GM18520 (cell line): ENCODE data around the gene HNRNPR.
"Not testable (repeated sequence)": the region's sequence is repeated elsewhere in the genome, so short reads cannot be mapped to it uniquely, and the experiment has no call there.

Experiments used
- ATAC-seq: cut with Tn5 transposase; IDR thresholded peaks from one replicate; pipeline ENCODE4 v1.9.1; 2021; ENCODE audit not compliant: unreplicated experiment

Gene HNRNPR

DNA sequence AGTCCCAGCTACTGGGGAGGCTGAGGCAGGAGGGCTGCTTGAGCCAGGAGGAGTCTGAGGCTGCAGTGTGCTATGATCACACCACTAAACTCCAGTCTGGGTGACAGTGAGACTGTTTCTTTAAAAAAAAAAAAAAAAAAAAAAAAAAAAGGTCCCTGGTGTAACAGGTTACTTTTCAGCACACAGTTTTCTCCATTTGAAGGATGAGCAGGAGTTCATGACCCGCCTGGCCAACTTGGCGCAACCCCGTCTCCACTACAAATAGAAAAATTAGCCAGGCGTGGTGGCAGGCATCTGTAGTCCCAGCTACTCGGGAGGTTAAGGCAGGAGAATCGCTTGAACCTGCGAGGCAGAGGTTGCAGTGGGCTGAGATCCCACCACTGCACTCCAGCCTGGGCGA, 12.4 kb downstream of the HNRNPR start:
- ATAC-seq: no peak

DNA sequence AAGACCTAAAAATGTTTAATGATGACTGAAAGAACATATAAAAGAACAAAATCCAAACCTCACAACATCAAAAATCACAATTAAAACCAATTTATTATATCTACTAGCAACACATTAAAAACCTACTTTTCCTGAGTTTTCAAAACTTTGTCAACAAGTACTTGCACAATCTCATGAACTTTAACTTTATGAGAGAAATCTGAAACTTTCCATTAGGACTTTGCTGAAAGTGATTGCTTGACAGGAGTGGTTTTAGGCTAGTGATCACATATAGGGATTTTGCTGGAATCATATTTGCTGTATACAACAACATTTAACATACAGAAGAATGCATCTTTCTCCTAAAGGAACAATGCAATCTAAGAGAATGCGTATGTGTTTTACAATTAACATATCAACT, 13.2 kb downstream of the HNRNPR start:
- no peak for ATAC-seq

DNA sequence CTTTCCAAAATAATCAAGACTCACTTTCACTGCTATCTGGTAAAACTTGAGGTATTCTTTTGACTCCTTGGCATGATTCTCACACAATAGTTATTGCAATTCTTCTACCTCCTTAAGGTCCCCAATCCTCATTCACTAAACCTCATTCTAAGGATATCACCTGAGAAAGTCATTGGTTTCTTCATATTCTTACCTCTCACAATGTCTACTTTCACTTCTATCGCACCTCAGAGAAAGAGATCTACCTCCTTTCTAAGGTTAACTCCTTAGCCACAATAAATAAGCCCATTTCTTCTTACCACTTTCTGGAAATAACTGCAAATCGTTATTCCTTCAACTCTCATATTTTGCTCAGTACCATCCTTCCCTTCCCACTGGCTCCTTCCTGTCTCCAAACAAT, 18.7 kb downstream of the HNRNPR start:
- no peak for ATAC-seq

DNA sequence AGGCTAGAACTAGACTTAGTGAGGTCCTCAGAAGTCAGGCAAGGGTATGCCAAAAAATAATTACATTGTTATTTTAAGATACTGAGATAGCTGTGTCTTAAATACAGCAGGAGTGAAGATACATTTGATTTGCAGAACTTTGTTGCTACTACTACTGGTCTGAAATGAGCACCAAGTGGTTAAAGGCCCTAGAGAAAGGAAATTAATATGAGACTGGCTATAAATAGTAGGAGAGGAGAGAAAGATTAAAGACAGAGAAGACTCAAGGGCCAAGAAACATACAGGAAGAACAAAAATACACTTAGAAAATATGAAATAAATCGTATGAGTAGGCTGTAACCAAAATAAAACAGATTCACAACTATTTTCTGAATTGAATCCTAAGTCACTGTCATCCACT, 21.3 kb downstream of the HNRNPR start:
- no peak for ATAC-seq

DNA sequence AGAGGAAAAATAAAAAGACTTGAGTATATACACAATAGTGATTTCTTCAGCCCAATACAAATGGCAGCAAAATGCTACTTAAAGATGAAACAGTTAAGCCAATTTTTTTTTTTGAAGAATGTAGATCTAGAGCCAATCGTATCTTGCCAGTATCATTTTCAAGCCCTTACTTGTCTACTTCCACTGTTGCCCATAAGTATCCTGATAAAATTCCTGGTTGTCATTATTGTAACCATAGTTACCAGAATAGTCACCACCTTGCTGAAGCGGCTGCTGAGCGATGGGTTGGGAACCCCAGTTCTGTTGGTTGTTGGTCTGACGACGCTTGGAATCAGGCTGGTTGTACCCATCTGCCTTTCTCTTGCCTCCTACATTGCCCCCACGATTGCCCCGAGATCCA, 33.8 kb downstream of the HNRNPR start:
- not testable (repeated sequence) for ATAC-seq

DNA sequence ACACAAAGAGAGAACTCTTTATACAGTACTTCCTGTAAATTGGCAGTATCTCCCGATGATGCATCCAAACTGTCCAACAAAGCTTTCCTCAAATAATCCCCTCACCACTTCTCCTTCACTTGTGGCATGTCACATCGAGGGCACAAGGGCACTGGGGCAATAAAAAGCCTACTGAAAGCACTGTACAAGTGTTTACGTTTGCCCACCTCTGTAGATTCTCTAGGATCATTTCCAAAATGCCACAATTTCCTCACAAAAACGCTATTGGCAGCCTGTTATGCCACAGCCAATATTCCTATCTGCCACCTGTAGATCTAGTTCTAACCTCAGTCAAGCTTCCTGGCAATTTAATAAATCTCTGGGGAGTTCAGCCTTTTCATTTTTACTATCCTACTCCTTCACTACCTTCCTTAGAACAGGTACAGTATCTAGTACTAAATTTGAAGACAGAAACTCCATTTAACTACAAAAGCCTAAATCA, 39.9 kb downstream of the HNRNPR start:
- ATAC-seq: no peak

DNA sequence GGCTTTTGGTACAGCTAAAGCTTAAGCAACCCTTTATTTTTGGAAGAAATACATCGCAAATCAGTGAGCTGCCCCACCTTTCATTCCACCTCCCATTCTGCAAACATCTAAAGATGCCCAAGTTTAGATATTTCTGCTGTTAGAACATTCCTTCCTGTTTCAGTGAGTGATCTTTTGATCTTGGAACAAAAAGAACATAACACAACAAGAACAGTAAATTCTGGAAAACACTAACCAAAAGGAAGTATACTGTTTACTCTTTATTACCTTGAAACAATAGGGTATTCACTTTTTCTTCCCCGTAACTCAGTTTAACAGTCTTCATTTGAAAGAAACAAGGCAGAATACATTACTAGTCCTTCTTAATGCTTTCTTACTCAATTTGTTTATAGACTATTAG, 40.6 kb downstream of the HNRNPR start:
- ATAC-seq: no peak

DNA sequence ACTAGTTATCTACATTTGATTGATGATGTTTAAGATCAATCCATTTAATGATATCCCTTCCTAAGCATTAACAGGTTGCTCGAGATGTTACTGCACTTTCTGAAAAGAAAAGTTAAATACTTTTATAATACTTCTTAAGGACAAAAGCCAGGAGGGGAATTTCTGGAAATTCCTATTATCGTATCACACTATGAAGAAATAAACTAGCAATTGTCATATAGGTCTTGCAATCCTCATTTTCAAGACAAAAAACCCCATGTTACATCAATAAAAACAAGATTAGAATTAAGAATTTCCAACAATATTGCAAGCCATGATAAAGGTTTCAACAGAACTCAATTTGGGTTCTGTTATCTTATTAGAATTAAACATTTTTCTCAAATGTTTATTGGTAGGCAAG, 47.2 kb downstream of the HNRNPR start:
- no peak for ATAC-seq

DNA sequence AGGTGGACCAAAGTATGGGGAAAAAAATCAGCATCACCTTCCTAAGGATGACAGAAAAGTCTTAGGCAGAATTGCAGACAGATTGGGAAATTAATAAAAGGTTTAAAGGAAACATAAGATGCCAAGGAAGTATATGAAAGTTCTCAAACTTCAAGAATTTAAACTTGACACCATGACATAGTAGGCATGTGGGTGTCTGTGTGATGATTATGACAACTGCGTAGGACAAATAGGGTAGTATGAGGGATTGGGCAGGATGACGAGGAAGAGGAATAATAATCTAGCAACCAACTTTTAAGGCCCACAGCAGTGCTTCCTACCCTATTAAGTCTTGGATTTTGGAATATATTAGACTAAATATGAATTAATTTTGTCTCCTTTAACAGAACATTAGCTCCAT, 52.4 kb downstream of the HNRNPR start:
- ATAC-seq: no peak

DNA sequence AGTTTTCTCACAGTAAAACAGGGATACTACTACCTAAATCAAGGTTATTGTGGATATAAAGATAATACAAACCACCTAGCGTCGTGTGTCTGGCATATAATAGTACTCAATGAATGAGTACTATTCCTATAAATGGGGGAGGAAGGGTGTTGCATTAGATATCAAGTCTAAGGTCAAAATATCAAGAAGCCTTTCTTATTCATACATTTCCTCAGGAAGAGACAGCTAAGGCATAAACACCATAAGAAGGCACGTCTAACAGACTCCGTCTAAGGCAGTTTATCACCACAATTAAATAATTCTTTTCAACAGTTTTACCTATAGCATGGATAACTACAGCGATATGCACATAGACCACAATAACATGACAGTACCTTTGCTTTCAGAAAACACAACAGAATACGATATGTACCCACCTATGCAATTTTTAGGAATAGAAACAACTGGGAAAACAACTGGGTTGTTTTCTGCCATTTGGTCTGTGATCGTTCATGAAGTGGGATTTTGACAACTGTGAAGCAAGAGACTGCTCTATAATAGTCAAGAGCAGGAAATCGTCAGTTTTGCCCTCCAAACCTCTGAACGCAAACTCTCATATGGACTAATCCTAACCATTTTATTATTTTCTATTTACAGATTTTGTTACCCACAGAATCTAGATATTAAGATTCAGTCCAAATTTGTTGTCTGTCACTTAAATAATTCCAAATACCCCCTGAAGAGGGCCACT, 53.1 kb downstream of the HNRNPR start:
- no peak for ATAC-seq

DNA sequence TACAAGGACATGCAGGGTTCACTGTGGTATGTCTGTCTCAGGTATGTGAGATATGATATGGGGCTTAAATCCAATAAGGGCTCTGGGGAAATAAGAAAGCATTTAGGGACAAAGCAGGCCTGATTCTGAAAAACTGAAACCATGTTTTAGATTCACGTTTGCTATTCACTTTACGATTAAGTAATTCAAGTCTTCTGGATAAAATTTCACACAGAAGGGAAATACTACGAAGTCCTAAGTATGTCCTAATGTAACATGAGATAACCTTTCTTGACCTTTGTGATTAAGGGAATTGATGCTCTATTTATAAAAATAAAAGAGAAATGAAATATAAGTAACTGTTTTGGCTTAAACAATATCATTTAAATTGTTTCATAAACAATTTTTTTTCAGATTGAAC, 55.4 kb downstream of the HNRNPR start:
- no peak for ATAC-seq

DNA sequence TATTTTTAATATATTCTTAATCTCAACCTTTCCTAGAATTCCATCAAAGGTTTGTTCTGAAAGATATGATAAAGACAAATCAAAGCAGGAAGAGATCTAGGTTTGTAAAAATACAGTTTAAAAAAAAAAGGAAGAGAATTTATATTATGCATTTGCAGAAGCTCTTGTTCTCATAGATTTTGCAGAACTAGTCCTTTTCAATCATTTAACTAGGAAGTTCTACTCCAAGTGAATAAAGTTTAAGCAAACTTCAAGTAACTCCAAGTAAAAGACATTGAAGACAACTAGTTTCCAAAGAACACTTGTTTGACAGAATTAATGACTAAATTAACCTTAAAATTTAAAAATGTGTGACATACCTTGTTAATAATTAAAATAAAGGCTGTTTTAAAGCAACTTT, 55.9 kb downstream of the HNRNPR start:
- no peak for ATAC-seq

DNA sequence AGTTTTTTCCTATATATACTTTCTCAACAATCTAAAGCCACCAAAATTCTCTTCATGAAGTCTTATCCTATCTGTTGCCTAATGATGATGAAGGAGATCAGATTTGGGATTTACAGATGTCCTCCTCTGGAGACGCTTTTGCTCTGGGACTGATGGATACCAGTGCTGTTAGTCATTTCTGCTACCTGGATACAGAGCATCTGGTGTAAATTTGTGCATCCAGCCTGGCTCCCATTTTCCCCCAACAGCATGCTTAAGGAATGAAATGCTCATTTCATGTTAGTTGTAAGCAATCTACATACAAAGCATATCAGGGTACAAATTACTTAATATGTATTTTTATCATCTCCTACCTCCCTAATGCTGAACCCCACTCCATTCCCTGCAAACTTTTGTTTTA, 57.7 kb downstream of the HNRNPR start:
- ATAC-seq: no peak

DNA sequence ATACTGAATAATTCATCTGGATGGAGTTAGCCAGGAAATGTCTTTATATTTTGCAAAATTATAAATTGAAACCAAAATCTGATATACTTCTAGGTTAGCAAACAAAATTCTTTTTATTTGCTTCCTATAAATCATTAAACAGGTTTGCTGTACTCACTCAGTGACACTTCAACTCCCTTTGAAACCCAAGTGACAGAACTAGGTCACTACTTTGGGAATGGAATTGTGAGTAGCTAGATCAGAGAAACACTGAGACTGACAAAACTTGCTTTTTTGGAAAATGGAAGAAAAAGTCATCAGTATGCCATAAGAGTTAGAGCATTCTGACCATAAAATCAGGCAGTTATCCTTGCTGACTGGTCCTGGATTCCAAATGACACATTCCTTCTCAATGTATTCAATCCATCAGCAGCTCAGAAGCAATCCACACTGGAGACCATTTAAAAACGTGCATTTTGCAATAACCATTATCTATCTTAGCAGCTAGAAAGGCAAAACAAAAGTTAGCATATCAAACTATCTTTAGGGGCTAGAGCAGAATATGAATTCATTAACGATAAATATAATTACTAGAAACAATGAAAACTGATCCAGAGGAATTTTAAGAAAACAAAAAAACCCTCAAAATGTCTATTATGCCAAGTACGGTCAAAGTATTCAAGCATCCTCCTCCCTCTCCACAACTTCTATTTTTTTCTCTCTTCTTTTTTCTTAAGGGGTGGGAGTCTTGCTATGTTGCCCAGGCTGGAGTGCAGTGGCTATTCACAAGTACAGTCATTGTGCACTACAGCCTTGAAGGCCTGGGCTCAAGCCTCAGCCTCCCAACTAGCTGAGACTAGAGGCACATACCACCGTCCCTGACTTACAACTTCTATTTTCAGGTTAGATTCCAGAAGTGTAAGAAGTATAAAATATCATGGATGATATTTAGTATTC, 60.1 kb downstream of the HNRNPR start:
- no peak for ATAC-seq

DNA sequence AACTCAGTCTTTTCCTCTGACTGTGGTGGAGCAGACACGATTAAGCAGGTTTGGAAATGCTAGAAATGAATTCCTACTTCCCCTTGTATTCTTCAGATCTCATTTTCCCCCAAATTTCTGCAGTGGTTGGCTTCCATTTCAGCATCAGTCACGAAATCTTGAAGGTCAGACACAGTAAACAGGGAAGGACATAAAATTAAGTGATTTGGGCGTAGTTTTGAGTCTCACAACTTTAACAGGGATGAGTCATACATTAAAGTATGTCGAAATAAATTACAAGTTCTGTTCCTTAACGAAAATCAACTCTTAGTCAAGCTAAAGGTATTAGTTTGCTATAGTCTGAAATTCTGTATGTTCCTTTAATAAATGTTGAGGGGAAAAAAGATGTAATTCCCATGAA, 61.1 kb downstream of the HNRNPR start:
- no peak for ATAC-seq

DNA sequence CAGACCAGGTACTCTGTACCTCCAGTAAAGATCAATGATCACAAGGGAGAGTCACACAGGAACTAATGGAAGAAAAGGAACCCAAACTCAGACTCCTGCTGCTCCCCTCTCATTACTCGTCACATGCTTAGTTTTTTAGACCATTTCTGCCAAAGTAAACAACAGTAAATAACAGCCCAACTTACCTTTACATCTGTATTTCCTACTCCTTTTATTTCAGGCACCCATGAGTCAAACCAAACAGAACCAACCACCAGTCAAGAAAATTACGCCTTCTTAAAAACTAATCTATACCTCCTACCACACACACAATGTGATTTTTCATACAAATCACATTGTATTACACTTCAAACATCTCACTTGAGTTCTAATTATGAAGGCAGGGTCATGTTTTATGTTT, 65.4 kb downstream of the HNRNPR start:
- no peak for ATAC-seq

DNA sequence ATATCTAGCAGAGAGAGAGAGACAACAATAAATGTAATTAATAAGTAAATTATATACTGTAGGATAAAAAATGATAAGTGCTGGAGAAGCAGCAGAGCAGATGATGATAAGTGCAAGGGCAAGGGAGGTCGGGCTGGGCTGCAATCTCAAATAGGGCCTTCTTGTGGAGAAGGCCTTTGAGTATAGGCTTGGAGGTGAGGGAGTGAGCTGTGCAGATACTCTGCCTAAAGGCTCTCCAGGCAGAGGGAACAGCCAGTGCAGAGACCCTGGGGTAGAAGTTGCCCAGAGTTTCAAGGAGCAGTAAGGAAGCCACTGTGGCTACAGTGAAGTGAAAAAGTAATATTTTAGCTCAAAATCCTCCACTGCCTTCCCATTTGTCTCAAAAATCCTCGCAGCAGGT, 67.6 kb downstream of the HNRNPR start:
- no peak for ATAC-seq

DNA sequence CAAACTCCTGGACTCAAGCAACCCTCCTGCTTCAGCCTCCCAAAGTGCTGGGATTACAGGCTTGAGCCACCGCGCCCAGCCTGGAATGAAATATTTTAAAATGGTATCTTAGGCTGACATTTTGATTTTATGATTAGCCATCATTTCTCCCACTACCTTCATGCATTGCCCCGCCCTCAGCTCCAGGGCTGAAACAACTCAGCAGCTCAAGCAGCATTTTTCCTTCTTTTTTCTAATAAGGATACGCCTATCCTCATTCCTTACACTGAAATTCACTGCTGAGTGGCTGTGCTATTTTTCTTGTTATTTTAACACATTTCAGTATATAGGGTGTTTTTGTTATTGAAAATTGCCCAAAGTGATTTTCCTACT, 70.0 kb downstream of the HNRNPR start:
- no peak for ATAC-seq

DNA sequence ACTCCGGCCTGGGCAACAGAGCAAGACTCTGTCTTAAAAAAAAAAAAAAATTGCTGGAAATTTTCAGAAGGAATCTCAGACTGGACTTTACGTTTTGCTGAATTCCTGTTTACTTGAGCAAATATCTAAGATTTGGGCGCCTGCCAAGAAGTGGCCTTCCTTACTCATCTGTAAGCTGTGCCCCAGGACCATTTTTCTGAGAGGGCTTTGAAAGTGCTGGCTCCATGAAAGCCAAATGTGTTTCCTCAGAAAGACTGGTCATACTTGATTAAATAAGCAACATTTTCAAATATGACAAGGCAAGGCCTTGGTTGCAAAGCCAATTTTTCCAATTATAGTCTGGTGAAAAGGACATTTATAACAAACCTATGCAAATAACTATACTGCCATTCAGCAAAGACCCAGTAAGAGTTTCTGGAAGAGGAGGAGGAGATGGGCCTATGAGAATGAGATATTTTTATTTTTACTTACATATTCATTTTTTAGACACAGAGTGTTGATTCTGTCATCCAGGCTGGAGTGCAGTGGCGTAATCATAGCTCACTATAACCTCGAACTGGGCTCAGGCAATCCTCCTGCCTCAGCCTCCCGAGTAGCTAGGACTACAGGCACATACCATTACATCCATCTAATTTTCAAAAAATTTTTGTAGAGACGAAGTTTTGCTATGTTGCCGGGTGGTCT, 70.5 kb downstream of the HNRNPR start:
- no peak for ATAC-seq

DNA sequence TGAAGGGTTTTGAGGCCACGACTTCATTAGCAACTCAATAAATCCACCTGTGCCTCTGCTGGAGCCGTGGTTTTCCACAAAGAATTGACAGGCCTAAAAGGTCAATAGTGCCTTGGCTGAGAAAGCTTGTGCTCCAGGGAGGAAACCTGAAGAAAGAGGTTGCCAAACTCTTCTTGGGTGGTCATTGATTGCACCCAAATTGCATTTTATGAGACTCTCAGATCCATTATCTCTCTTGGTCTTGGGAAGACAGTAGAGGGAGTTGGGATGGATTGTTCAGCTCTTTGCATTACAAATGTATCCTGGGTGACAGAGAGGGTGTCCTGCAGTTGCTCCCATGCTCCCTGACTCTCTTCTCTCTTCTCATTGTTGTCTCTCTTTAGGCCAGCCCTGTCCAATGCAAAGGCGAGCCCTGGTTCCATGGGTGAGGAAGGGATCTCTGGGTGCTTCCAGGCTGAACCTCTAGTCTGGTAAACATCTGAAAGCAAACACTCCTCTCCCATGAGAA, 80.7 kb downstream of the HNRNPR start:
- no peak for ATAC-seq

DNA sequence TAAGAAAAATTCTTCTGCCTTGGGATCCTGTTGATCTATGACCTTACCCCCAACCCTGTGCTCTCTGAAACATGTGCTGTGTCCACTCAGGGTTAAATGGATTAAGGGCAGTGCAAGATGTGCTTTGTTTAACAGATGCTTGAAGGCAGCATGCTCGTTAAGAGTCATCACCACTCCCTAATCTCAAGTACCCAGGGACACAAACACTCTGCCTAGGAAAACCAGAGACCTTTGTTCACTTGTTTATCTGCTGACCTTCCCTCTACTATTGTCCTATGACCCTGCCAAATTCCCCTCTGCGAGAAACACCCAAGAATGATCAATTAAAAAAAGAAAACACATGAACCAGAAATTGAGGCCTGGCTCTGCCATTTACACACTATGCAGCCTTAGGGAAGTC, 86.0 kb downstream of the HNRNPR start:
- not testable (repeated sequence) for ATAC-seq
